ENCODE results near the gene PARN. TPM values are rescaled to one million over a fixed set of nuclear protein-coding genes. Genes with fewer than 3 reads are reported as not detected.

Gene PARN
- total and polyA plus RNA-seq, 2 of the 8 experiments (the other 6 are each of a cell fraction or from before 2014, with no cell fraction given) = 24.5 to 44.6 TPM

DNA sequence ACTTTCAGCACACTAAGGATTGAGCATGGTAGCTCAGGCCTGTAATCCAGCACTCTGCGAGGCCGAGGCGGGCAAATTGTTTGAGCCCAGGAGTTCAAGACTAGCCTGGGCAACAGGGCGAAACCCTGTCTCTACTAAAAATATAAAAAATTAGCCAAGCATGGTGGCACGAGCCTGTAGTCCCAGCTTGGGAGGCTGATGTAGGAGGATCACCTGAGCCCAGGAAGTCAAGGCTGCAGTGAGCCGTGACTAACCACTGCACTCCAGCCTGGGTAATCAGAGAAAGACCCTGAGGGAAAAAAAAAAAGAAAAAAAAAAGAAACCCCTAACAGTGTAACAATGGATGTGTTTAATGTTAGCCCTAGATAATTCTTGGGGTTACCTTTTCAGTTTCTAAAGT lies 24.0 kb downstream of the PARN start:
- CTCF ChIA-PET (ENCODE audit: partially characterized antibody) = interaction anchor here (1.6 kb wide), 1 partner anchor 17 kb away, joined by 5 read pairs; no protein-coding TSS in a partner anchor

More for the DNA sequence above, 24.0 kb downstream of the PARN start:
- Histone ChIP-seq H3K4ac (replicated peaks; ENCODE audit: insufficient read length, low read depth, low read length) (no peak overlapping the region), H4K91ac (replicated peaks; ENCODE audit: insufficient read length, low read length) (no peak overlapping the region), H3K9me3 (ENCODE audit: insufficient read depth in 2 of 2, low read depth in 1 of 2, low read length in 1 of 2) (no peaks in the 10 kb centered on the region), H4K5ac (ENCODE audit: insufficient read length, low read depth, low read length) (no peak overlapping the region), H3K79me1 (ENCODE audit: low read depth, low read length) (no peaks in the 10 kb centered on the region), H4K20me1 (replicated peaks in 1 of 2; ENCODE audit: control insufficient read depth in 1 of 2, insufficient read depth in 2 of 2, low read length in 2 of 2) (peaks cover 0 to 2% of the 10 kb centered on the region in 2 experiments), H2BK20ac (ENCODE audit: low read length) (no peak overlapping the region), H2BK15ac (ENCODE audit: low read length) (no peak overlapping the region), H3K56ac (replicated peaks; ENCODE audit: insufficient read length, low read depth, low read length) (no peak overlapping the region), H3K27me3 (replicated peaks in 1 of 4; ENCODE audit: control insufficient read depth in 3 of 4, extremely low read depth in 1 of 4, insufficient read depth in 3 of 4, low read length in 3 of 4) (no peaks in the 10 kb centered on the region), H2BK120ac (replicated peaks; ENCODE audit: low read depth, low read length) (no peak overlapping the region), H2AFZ (ENCODE audit: low read length) (no peak overlapping the region), H3K9ac (replicated peaks in 1 of 4; ENCODE audit: extremely low read depth in 1 of 4, low read depth in 3 of 4, low read length in 3 of 4) (no peak overlapping the region), H3K36me3 (ENCODE audit: control insufficient read depth in 2 of 4, insufficient read depth in 4 of 4, low read length in 3 of 4) (peaks cover 9 to 78% (median 52%) of the 10 kb centered on the region in 4 experiments), H3K79me2 (ENCODE audit: control insufficient read depth in 1 of 2, insufficient read depth in 2 of 2, low read length in 2 of 2) (no peaks in the 10 kb centered on the region), H3K27ac (ENCODE audit: low read depth, low read length) (no peak overlapping the region), H3K14ac (ENCODE audit: insufficient read length) (no peak overlapping the region), H3K23ac (ENCODE audit: insufficient read length) (no peak overlapping the region), H3K4me2 (ENCODE audit: insufficient read depth in 1 of 2, low read depth in 2 of 2, low read length in 2 of 2) (no peak overlapping the region), H3K18ac (ENCODE audit: extremely low read depth, low read length) (no peak overlapping the region), H4K8ac (ENCODE audit: extremely low read depth, insufficient read depth, low read length) (no peak overlapping the region), H3K4me1 (replicated peaks in 1 of 4; ENCODE audit: control insufficient read depth in 3 of 4, insufficient read depth in 4 of 4, low read length in 3 of 4) (peaks cover 0 to 3% (median 0%) of the 10 kb centered on the region in 4 experiments; a peak in 1 of 7 replicates), H3K23me2 (ENCODE audit: low read depth, low read length) (no peaks in the 10 kb centered on the region), H2AK5ac (ENCODE audit: low read depth, low read length) (no peak overlapping the region), H2BK12ac (ENCODE audit: low read depth, low read length) (no peak overlapping the region), H3K4me3 (ENCODE audit: extremely low read depth in 1 of 4, insufficient read depth in 2 of 4, low read depth in 3 of 4, low read length in 4 of 4) (no peak overlapping the region), H2BK5ac (ENCODE audit: low read depth, low read length) (no peak overlapping the region)
- FAIRE-seq (no peak), DNase-seq (ENCODE audit: low read depth in 1 of 2, low spot score in 2 of 2) (no peak)
- TF ChIP-seq BCL11A (IDR thresholded peaks at IDR 0.05; ENCODE audit: low read depth in 2 of 2, low read length in 2 of 2) (no peak), SAP30 (IDR thresholded peaks at IDR 0.05; ENCODE audit: insufficient read depth, insufficient replicate concordance, low read length) (no peak), KDM4A (IDR thresholded peaks at IDR 0.05; ENCODE audit: low read depth, low read length, severe bottlenecking) (no peak), ASH2L (IDR thresholded peaks at IDR 0.05; ENCODE audit: low read length) (no peak), TAF7 (optimal IDR thresholded peaks at IDR 0.05; ENCODE audit: borderline replicate concordance, low read depth, low read length) (no peak), SUZ12 (IDR thresholded peaks at IDR 0.05; ENCODE audit: low read length) (no peak), CBX8 (IDR thresholded peaks at IDR 0.05; ENCODE audit: borderline replicate concordance, low read depth, low read length) (no peak), KDM5A (IDR thresholded peaks at IDR 0.05; ENCODE audit: low read length) (no peak), YY1 (IDR thresholded peaks at IDR 0.05; ENCODE audit: low read depth, low read length) (no peak), RNF2 (IDR thresholded peaks at IDR 0.05; ENCODE audit: borderline replicate concordance, low read depth, low read length, missing control alignments, poor library complexity, severe bottlenecking) (no peak)
- TF ChIP-seq, protein P1, sequence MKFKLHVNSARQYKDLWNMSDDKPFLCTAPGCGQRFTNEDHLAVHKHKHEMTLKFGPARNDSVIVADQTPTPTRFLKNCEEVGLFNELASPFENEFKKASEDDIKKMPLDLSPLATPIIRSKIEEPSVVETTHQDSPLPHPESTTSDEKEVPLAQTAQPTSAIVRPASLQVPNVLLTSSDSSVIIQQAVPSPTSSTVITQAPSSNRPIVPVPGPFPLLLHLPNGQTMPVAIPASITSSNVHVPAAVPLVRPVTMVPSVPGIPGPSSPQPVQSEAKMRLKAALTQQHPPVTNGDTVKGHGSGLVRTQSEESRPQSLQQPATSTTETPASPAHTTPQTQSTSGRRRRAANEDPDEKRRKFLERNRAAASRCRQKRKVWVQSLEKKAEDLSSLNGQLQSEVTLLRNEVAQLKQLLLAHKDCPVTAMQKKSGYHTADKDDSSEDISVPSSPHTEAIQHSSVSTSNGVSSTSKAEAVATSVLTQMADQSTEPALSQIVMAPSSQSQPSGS (IDR thresholded peaks at IDR 0.05; ENCODE audit: low read length) = no peak
- POLR2A ChIA-PET (ENCODE audit: partially characterized antibody) = interaction anchor here (0.7 to 1.5 kb wide), 5 partner anchors 14 to 213 kb away, joined by 3 to 4 read pairs (median 3); partner anchors contain the start of genes BFAR and PARN
- WGBS, 2 experiments (ENCODE audit: extremely low coverage in 1 of 2, insufficient coverage in 1 of 2, insufficient read length in 1 of 2, insufficient replicate concordance in 2 of 2, low coverage in 1 of 2, low lambda C conversion rate in 2 of 2, missing lambda C conversion rate in 1 of 2) = 91% methylated on average over 6 of the region's 6 CpGs; no CpG with 5 or more reads in 1 of the 2 experiments
